HCT116 (cell line): ENCODE measurements around the gene CEACAM18. TPM values are rescaled to one million over a fixed set of nuclear protein-coding genes. Genes with fewer than 3 reads are reported as not detected.

Source experiments
- ATAC-seq: fragments of 200-7000 bp; cut with Tn5 transposase; 2 replicates; pipeline ENCODE4 v1.9.1; 2020; ENCODE audit warnings: mild to moderate bottlenecking, moderate library complexity
- BruUV-seq: library from RNA; stranded (reverse); fragments of 400-500 nt; replicated peaks from 2 replicates; lab custom pipeline; 2021; lab: Mats Ljungman, UMichigan
- CTCF ChIA-PET: fragments of 300-600 bp; sonication (Branson Sonifier 250); formaldehyde crosslinking; loops from one replicate; lab custom pipeline; 2021; ENCODE audit warnings: antibody characterized with exemption; lab: Charles Lee
- POLR2A ChIA-PET: fragments of 300-600, 350-600 bp; sonication (Branson Sonifier 250); formaldehyde crosslinking; loops from one replicate; lab custom pipeline; 2021; ENCODE audit warnings: antibody characterized with exemption; lab: Charles Lee
- RAD21 ChIA-PET, 2 experiments: fragments of 300-600 bp; sonication (Branson Sonifier 250); formaldehyde crosslinking; loops; one replicate each; lab custom pipeline; 2023; ENCODE audit warnings: low total read pairs in 2 of 2; ENCODE audit not compliant: uncharacterized antibody in 2 of 2, unreplicated experiment in 2 of 2, low non-redundant PET in 1 of 2; lab: Charles Lee
- DNase-seq: peaks from one replicate; pipeline ENCODE4 v3.0.0-alpha.2; 2010; ENCODE audit warnings: low read depth, low spot score
- H2AFZ ChIP-seq: fragments of 200-600 bp; shearing (Covaris generic), sonication (generic); 2 replicates; pipeline ENCODE4 v1.6.1; 2017; ENCODE audit warnings: low read depth, mixed run types, mixed read lengths, antibody characterized with exemption, low read length; ENCODE audit not compliant: poor library complexity, severe bottlenecking
- H3K27ac ChIP-seq: 2 replicates; pipeline ENCODE4 v1.5.1; 2012; ENCODE audit warnings: low read depth, low read length
- H3K27me3 ChIP-seq: fragments of 200-600 bp; sonication (generic); 2 replicates; pipeline ENCODE4 v1.6.1; 2016; ENCODE audit warnings: mixed run types, low read length, mixed read lengths; ENCODE audit not compliant: insufficient read depth
- H3K36me3 ChIP-seq, 2 experiments: fragments of 200-500 bp in 1 of 2; fragments of 200-600 bp in 1 of 2; sonication (Bioruptor generic) in 1 of 2; sonication (generic) in 1 of 2; 2 replicates each; pipeline versions ENCODE4 v1.5.1 to v1.6.1; 2014 to 2016; ENCODE audit warnings: low read length in 2 of 2, inconsistent platforms in 1 of 2, mixed read lengths in 1 of 2, mixed run types in 1 of 2; ENCODE audit not compliant: insufficient read depth in 2 of 2, control insufficient read depth in 1 of 2
- H3K4me1 ChIP-seq, 2 experiments: fragments of 200-600 bp in 1 of 2; sonication (generic) in 1 of 2; 2 replicates each; pipeline versions ENCODE4 v1.5.1 to v1.6.1; 2012 to 2017; ENCODE audit warnings: low read length in 2 of 2, inconsistent platforms in 1 of 2, mild to moderate bottlenecking in 1 of 2, mixed read lengths in 1 of 2, mixed run types in 1 of 2, moderate library complexity in 1 of 2; ENCODE audit not compliant: insufficient read depth in 2 of 2, control insufficient read depth in 1 of 2
- H3K4me2 ChIP-seq: fragments of 200-600 bp; sonication (generic); 2 replicates; pipeline ENCODE4 v1.6.1; 2017; ENCODE audit warnings: mixed run types, low read length, mixed read lengths
- H3K4me3 ChIP-seq, 2 experiments: fragments of 200-600 bp in 1 of 2; sonication (generic) in 1 of 2; replicated peaks in 1 of 2; 2 replicates each; pipeline ENCODE4 v1.5.1; 2011 to 2016; ENCODE audit warnings: low read length in 2 of 2, control low read depth in 1 of 2, low read depth in 1 of 2, mild to moderate bottlenecking in 1 of 2, mixed read lengths in 1 of 2, mixed run types in 1 of 2
- H3K79me2 ChIP-seq: fragments of 200-600 bp; sonication (generic); 2 replicates; pipeline ENCODE4 v1.6.1; 2017; ENCODE audit warnings: mild to moderate bottlenecking, mixed run types, low read length, moderate library complexity, mixed read lengths; ENCODE audit not compliant: insufficient read depth
- H3K9ac ChIP-seq: fragments of 200-600 bp; sonication (generic); 2 replicates; pipeline ENCODE4 v1.6.1; 2016; ENCODE audit warnings: low read length, mixed read lengths
- H3K9me2 ChIP-seq: fragments of 200-600 bp; sonication (generic), shearing (Covaris generic); 2 replicates; pipeline ENCODE4 v1.6.1; 2017; ENCODE audit warnings: mixed run types, mild to moderate bottlenecking, moderate library complexity; ENCODE audit not compliant: insufficient read depth
- H3K9me3 ChIP-seq, 2 experiments: fragments of 200-500 bp in 1 of 2; fragments of 200-600 bp in 1 of 2; sonication (Bioruptor generic) in 1 of 2; sonication (generic) in 1 of 2; 2 replicates each; pipeline ENCODE4 v1.6.1; 2014 to 2017; ENCODE audit warnings: low read length in 2 of 2, mixed read lengths in 2 of 2, inconsistent platforms in 1 of 2, low read depth in 1 of 2, mild to moderate bottlenecking in 1 of 2, mixed run types in 1 of 2, moderate library complexity in 1 of 2; ENCODE audit not compliant: control insufficient read depth in 1 of 2, insufficient read depth in 1 of 2
- H4K20me1 ChIP-seq: fragments of 200-600 bp; sonication (generic), shearing (Covaris generic); 2 replicates; pipeline ENCODE4 v1.6.1; 2017; ENCODE audit warnings: mixed run types, mild to moderate bottlenecking, moderate library complexity; ENCODE audit not compliant: insufficient read depth
- ATF3 ChIP-seq: IDR thresholded peaks from 2 replicates; pipeline ENCODE4 v1.6.1; 2012
- CBX3 ChIP-seq: IDR thresholded peaks from 2 replicates; pipeline ENCODE4 v1.6.1; 2012; ENCODE audit warnings: low read depth
- CEBPB ChIP-seq: IDR thresholded peaks from 2 replicates; pipeline ENCODE4 v1.6.1; 2012; ENCODE audit warnings: low read depth
- EGR1 ChIP-seq: IDR thresholded peaks from 2 replicates; pipeline ENCODE4 v1.6.1; 2012; ENCODE audit warnings: low read depth
- ELF1 ChIP-seq: IDR thresholded peaks from 2 replicates; pipeline ENCODE4 v1.6.1; 2012; ENCODE audit warnings: low read depth, borderline replicate concordance
- EZH2 ChIP-seq: fragments of 200-600 bp; sonication (generic); IDR thresholded peaks from 2 replicates; pipeline ENCODE4 v1.6.1; 2017; ENCODE audit warnings: antibody characterized with exemption, mixed run types
- EZH2phosphoT487 ChIP-seq: fragments of 200-600 bp; IDR thresholded peaks from 2 replicates; pipeline ENCODE4 v1.6.1; 2018; ENCODE audit warnings: antibody characterized with exemption, borderline replicate concordance
- FOSL1 ChIP-seq: IDR thresholded peaks from 2 replicates; pipeline ENCODE4 v1.6.1; 2012; ENCODE audit warnings: low read depth
- MAX ChIP-seq: IDR thresholded peaks from 2 replicates; pipeline ENCODE4 v1.6.1; 2012
- POLR2A ChIP-seq: IDR thresholded peaks from 2 replicates; pipeline ENCODE4 v1.7.0; 2011; ENCODE audit warnings: borderline replicate concordance; ENCODE audit not compliant: insufficient read depth, insufficient read length; ENCODE audit errors: extremely low read depth
- POLR2AphosphoS5 ChIP-seq: IDR thresholded peaks from 2 replicates; pipeline ENCODE4 v1.6.1; 2011; ENCODE audit warnings: mild to moderate bottlenecking, low read depth, low read length, moderate library complexity
- RAD21 ChIP-seq: IDR thresholded peaks from 2 replicates; pipeline ENCODE4 v1.6.1; 2012; ENCODE audit warnings: low read depth, mild to moderate bottlenecking
- REST ChIP-seq: IDR thresholded peaks from 2 replicates; pipeline ENCODE4 v1.6.1; 2012; ENCODE audit warnings: low read depth
- SIN3A ChIP-seq: IDR thresholded peaks from 2 replicates; pipeline ENCODE4 v1.6.1; 2012; ENCODE audit warnings: low read depth
- SP1 ChIP-seq: IDR thresholded peaks from 2 replicates; pipeline ENCODE4 v1.6.1; 2012; ENCODE audit warnings: low read depth
- SRF ChIP-seq: IDR thresholded peaks from 2 replicates; pipeline ENCODE4 v1.6.1; 2012; ENCODE audit warnings: low read depth
- YY1 ChIP-seq: IDR thresholded peaks from 2 replicates; pipeline ENCODE4 v1.6.1; 2011; ENCODE audit warnings: low read length, low read depth, moderate library complexity, mild to moderate bottlenecking; ENCODE audit not compliant: insufficient replicate concordance; ENCODE audit errors: extremely low read depth
- ZNF274 ChIP-seq: fragments of 200-500 bp; sonication (Bioruptor generic); IDR thresholded peaks from 2 replicates; pipeline ENCODE4 v1.6.1; 2014; ENCODE audit warnings: mild to moderate bottlenecking, low read depth, low read length, inconsistent platforms
- intact Hi-C: fragments of 100-400 bp; cut with micrococcal nuclease; formaldehyde crosslinking; loops from 2 replicates; pipeline ENCODE4 v1.10.0; 2022
- total RNA-seq: library from RNA; stranded (reverse); gene quantifications from one replicate; pipeline ENCODE4 v1.2.1, GENCODE V29; 2021; ENCODE audit not compliant: unreplicated experiment
- TF ChIP-seq, protein P1 (sequence below), 3 experiments: fragments of 200-600 bp in 1 of 3; sonication (generic) in 1 of 3; IDR thresholded peaks in 2 of 3; conservative IDR thresholded peaks in 1 of 3; 2 replicates each; pipeline ENCODE4 v1.5.1; 2012 to 2017; ENCODE audit warnings: low read depth in 2 of 3, low read length in 2 of 3, antibody characterized with exemption in 1 of 3, borderline replicate concordance in 1 of 3, control low read depth in 1 of 3, mild to moderate bottlenecking in 1 of 3, mixed read lengths in 1 of 3, mixed run types in 1 of 3, moderate library complexity in 1 of 3; ENCODE audit not compliant: insufficient read depth in 1 of 3

Gene CEACAM18
- total RNA-seq, 1 experiment from 2014 or later = not detected

GRCh38 chr19:51507640-51508058 is 29.3 kb downstream of the CEACAM18 start (continued):
- no peak for TF ChIP-seq ZNF274

DNA sequence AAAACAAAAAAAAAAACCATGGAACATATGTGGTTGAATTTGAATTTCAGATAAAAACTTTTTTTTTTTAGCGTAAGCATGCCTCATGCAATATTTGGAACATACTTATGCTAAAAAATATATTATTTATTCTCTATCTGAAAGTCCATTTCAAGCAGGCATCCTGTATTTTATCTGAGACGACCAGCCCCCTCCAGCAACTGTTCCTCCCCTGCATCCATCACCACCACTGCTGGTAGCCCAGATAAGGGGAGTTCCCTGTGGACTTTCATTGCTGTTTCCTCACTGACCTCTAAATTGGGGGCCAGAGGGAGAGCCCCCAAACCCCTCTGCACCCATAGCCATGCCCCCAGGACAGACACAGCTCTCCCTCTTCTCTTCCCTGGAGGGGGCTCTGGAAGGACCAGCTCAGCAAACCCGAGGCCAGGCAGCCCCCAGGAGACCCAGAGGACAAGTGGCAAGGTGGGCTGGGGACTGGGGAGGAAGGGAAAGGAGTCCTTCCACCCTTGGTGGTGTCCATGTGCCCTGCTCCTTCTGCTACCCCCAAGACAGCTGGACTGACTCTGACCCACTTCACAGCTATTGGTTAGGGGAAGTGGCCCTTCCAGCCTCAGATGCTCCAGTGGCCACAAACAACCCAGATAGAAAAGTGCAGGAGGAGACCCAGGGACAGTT is 29.9 kb downstream of the CEACAM18 start:
- no peaks in the 10 kb centered on the region for H3K9me2 ChIP-seq
- no peaks in the 10 kb centered on the region for H4K20me1 ChIP-seq
- H3K27ac ChIP-seq = no peak overlapping the region
- no peaks in the 10 kb centered on the region for H3K36me3 ChIP-seq
- DNase-seq (no peak), ATAC-seq (no peak)
- H3K4me3 ChIP-seq = no peak overlapping the region
- no peak overlapping the region for H3K4me2 ChIP-seq
- RAD21 ChIA-PET = no interaction called here
- H3K27me3 ChIP-seq = peaks cover 12% of the 10 kb centered on the region
- no TSS peak for BruUV-seq
- CTCF ChIA-PET = no interaction called here
- no peaks in the 10 kb centered on the region for H3K4me1 ChIP-seq
- POLR2A ChIA-PET = no interaction called here
- H2AFZ ChIP-seq = no peak overlapping the region
- H3K9me3 ChIP-seq = no peaks in the 10 kb centered on the region
- H3K9ac ChIP-seq = no peak overlapping the region
- intact Hi-C loops = no loop called here
- no peak for TF ChIP-seq EZH2
- no peak for TF ChIP-seq POLR2AphosphoS5
- TF ChIP-seq RAD21 = no peak
- TF ChIP-seq EZH2phosphoT487 = no peak
- TF ChIP-seq ELF1 = no peak
- TF ChIP-seq YY1 = no peak
- TF ChIP-seq CBX3 = no peak
- TF ChIP-seq EGR1 = no peak
- TF ChIP-seq CEBPB = no peak
- TF ChIP-seq ATF3 = no peak
- no peak for TF ChIP-seq POLR2A
- no peak for TF ChIP-seq SRF
- no peak for TF ChIP-seq SP1
- TF ChIP-seq SIN3A = no peak
- TF ChIP-seq, protein P1, sequence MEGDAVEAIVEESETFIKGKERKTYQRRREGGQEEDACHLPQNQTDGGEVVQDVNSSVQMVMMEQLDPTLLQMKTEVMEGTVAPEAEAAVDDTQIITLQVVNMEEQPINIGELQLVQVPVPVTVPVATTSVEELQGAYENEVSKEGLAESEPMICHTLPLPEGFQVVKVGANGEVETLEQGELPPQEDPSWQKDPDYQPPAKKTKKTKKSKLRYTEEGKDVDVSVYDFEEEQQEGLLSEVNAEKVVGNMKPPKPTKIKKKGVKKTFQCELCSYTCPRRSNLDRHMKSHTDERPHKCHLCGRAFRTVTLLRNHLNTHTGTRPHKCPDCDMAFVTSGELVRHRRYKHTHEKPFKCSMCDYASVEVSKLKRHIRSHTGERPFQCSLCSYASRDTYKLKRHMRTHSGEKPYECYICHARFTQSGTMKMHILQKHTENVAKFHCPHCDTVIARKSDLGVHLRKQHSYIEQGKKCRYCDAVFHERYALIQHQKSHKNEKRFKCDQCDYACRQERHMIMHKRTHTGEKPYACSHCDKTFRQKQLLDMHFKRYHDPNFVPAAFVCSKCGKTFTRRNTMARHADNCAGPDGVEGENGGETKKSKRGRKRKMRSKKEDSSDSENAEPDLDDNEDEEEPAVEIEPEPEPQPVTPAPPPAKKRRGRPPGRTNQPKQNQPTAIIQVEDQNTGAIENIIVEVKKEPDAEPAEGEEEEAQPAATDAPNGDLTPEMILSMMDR (IDR thresholded peaks at IDR 0.05 in 2 of 3, conservative IDR thresholded peaks at IDR 0.05 in 1 of 3; ENCODE audit: borderline replicate concordance in 1 of 3, insufficient read depth in 1 of 3, low read depth in 2 of 3, low read length in 2 of 3) = no peak
- no peak for TF ChIP-seq FOSL1
- no peak for TF ChIP-seq MAX
- no peak for TF ChIP-seq REST
- TF ChIP-seq ZNF274 = no peak
- H3K79me2 ChIP-seq = no peaks in the 10 kb centered on the region
